CD14-positive monocyte (primary cell): Measurements from ENCODE around the gene TTPAL. TPM values are rescaled to one million over a fixed set of nuclear protein-coding genes. Genes with fewer than 3 reads are reported as not detected.

Source experiments
- DNase-seq, 3 donors: peaks; one replicate each; pipeline ENCODE4 v3.0.0-alpha.2; 2011 to 2022
- H2AFZ ChIP-seq: 2 replicates; pipeline ENCODE4 v1.6.0; 2012; ENCODE audit warnings: mild to moderate bottlenecking, low read depth, low read length, inconsistent platforms; ENCODE audit not compliant: insufficient read depth, poor library complexity, severe bottlenecking
- H3K27ac ChIP-seq, 2 donors: 1 replicate in 1 of 2; 2 replicates in 1 of 2; pipeline ENCODE4 v1.5.1; 2012 to 2013; ENCODE audit warnings: low read length in 2 of 2, control low read depth in 1 of 2, inconsistent platforms in 1 of 2, low read depth in 1 of 2, mild to moderate bottlenecking in 1 of 2
- H3K27me3 ChIP-seq, 2 donors: one replicate each; pipeline versions ENCODE4 v1.6.0 to v1.6.1; 2011 to 2013; ENCODE audit warnings: low read length in 2 of 2; ENCODE audit not compliant: control insufficient read depth in 2 of 2, insufficient read depth in 2 of 2
- H3K36me3 ChIP-seq, 2 donors: replicated peaks in 1 of 2; 1 replicate in 1 of 2; 2 replicates in 1 of 2; pipeline versions ENCODE4 v1.5.1 to v1.6.1; 2012 to 2013; ENCODE audit warnings: low read length in 2 of 2, control low read depth in 1 of 2, inconsistent platforms in 1 of 2, mild to moderate bottlenecking in 1 of 2; ENCODE audit not compliant: insufficient read depth in 2 of 2, control insufficient read depth in 1 of 2
- H3K4me1 ChIP-seq, 2 donors: 1 replicate in 1 of 2; 2 replicates in 1 of 2; pipeline versions ENCODE4 v1.5.1 to v1.6.1; 2012 to 2013; ENCODE audit warnings: low read length in 2 of 2, control low read depth in 1 of 2, inconsistent platforms in 1 of 2, mild to moderate bottlenecking in 1 of 2, moderate library complexity in 1 of 2; ENCODE audit not compliant: insufficient read depth in 2 of 2, control insufficient read depth in 1 of 2
- H3K4me2 ChIP-seq: replicated peaks from 2 replicates; pipeline ENCODE3; 2012; ENCODE audit warnings: low read length, moderate library complexity, mild to moderate bottlenecking; ENCODE audit not compliant: poor library complexity, severe bottlenecking; ENCODE audit errors: extremely low read depth
- H3K4me3 ChIP-seq, 3 experiments: fragments of 200-600 bp in 1 of 3; sonication (generic) in 1 of 3; replicated peaks in 1 of 3; 1 replicate in 2 of 3; 2 replicates in 1 of 3; pipeline ENCODE4 v1.5.1; 2011 to 2013; ENCODE audit warnings: low read length in 3 of 3, mild to moderate bottlenecking in 3 of 3, control low read depth in 2 of 3, low read depth in 2 of 3, inconsistent platforms in 1 of 3, moderate library complexity in 1 of 3
- H3K79me2 ChIP-seq: 2 replicates; pipeline ENCODE4 v1.6.0; 2012; ENCODE audit warnings: mild to moderate bottlenecking, control low read depth, inconsistent platforms, low read length, moderate library complexity; ENCODE audit not compliant: insufficient read depth
- H3K9ac ChIP-seq: 2 replicates; pipeline ENCODE4 v1.6.0; 2017; ENCODE audit warnings: low read length, mild to moderate bottlenecking; ENCODE audit not compliant: insufficient read depth, poor library complexity, severe bottlenecking
- H3K9me3 ChIP-seq, 2 donors: replicated peaks in 1 of 2; 1 replicate in 1 of 2; 2 replicates in 1 of 2; pipeline versions ENCODE4 v1.5.1 to v1.6.1; 2012 to 2013; ENCODE audit warnings: low read length in 2 of 2, control low read depth in 1 of 2; ENCODE audit not compliant: control insufficient read depth in 1 of 2, insufficient read depth in 1 of 2
- H4K20me1 ChIP-seq: 2 replicates; pipeline ENCODE4 v1.6.0; 2012; ENCODE audit warnings: mild to moderate bottlenecking, low read length, control low read depth, moderate library complexity; ENCODE audit not compliant: insufficient read depth
- H3K27ac Mint-ChIP-seq, 7 donors: one replicate each; pipeline ENCODE4 v1.8.0; 2020; ENCODE audit warnings: mild to moderate bottlenecking in 7 of 7, mixed read lengths in 7 of 7, moderate library complexity in 6 of 7, inconsistent platforms in 2 of 7
- H3K27me3 Mint-ChIP-seq, 3 donors: one replicate each; pipeline ENCODE4 v1.8.0; 2021 to 2022; ENCODE audit warnings: low read depth in 3 of 3, mild to moderate bottlenecking in 3 of 3, mixed read lengths in 3 of 3, moderate library complexity in 3 of 3, inconsistent platforms in 1 of 3
- H3K36me3 Mint-ChIP-seq, 2 donors: one replicate each; pipeline ENCODE4 v1.8.0; 2020; ENCODE audit warnings: mixed read lengths in 2 of 2, inconsistent platforms in 1 of 2, mild to moderate bottlenecking in 1 of 2
- H3K4me1 Mint-ChIP-seq: one replicate; pipeline ENCODE4 v1.8.0; 2020; ENCODE audit warnings: mild to moderate bottlenecking, mixed read lengths
- H3K4me3 Mint-ChIP-seq, 2 donors: one replicate each; pipeline ENCODE4 v1.8.0; 2020; ENCODE audit warnings: mild to moderate bottlenecking in 2 of 2, mixed read lengths in 2 of 2, moderate library complexity in 1 of 2
- H3K9me3 Mint-ChIP-seq, 7 donors: one replicate each; pipeline ENCODE4 v1.8.0; 2020 to 2022; ENCODE audit warnings: mixed read lengths in 7 of 7, mild to moderate bottlenecking in 6 of 7, moderate library complexity in 6 of 7, inconsistent platforms in 2 of 7
- WGBS: methylation state at CpG from one replicate; pipeline ENCODE4 v1.1.5; 2013; ENCODE audit warnings: missing lambda C conversion rate; ENCODE audit not compliant: insufficient coverage; 5-methylcytosine and 5-hydroxymethylcytosine counted together
- intact Hi-C, 2 donors: fragments of 100-400 bp; cut with micrococcal nuclease; formaldehyde crosslinking; loops; one replicate each; pipeline versions ENCODE4 v1.15.0 to v1.15.1; 2023
- polyA plus RNA-seq, 3 donors: library from polyadenylated mRNA; depleted of rRNA in 1 of 3; unstranded in 2 of 3; stranded (reverse) in 1 of 3; fragments of 300-500 nt in 2 of 3; fragments of >200 nt in 1 of 3; fragmentation: Illumina TruSeq in 2 of 3; gene quantifications; 1 replicate in 2 of 3; 2 replicates in 1 of 3; pipeline ENCODE4 v1.2.3, GENCODE V29; 2012 to 2021
- TF ChIP-seq, protein P1 (sequence below): fragments of 200-600 bp; IDR thresholded peaks from one replicate; pipeline ENCODE4 v1.8.0; 2022; ENCODE audit warnings: antibody characterized with exemption, mild to moderate bottlenecking

TTPAL gene
- polyA plus RNA-seq, 3 donors = 1.5 to 4.9 (median 3.0) TPM

GRCh38 chr20:44448753-44449546 is 26.7 kb upstream of the TTPAL start:
- Mint-ChIP-seq H3K4me3 (no peak overlapping the region), H3K4me1 (no peaks in the 10 kb centered on the region), H3K9me3 (peaks cover 0 to 2% (median 0%) of the 10 kb centered on the region in 7 donors), H3K27me3 (peaks cover 7 to 9% (median 7%) of the 10 kb centered on the region in 3 donors), H3K36me3 (no peaks in the 10 kb centered on the region), H3K27ac (peak overlapping the region in 1 of 7 donors; percentile 58)
- Histone ChIP-seq H3K4me3 (no peak overlapping the region), H3K4me1 (no peaks in the 10 kb centered on the region), H3K36me3 (no peaks in the 10 kb centered on the region), H3K27me3 (no peaks in the 10 kb centered on the region), H3K9me3 (no peaks in the 10 kb centered on the region), H2AFZ (no peak overlapping the region), H3K9ac (no peak overlapping the region), H3K4me2 (no peak overlapping the region), H3K27ac (no peak overlapping the region), H4K20me1 (no peaks in the 10 kb centered on the region), H3K79me2 (no peaks in the 10 kb centered on the region)
- 70% methylated on average over 7 of the region's 9 CpGs for WGBS
- DNase-seq = peak in 2 of 3 donors; percentile 11 to 19
- intact Hi-C loops = no loop called here
- TF ChIP-seq, protein P1, sequence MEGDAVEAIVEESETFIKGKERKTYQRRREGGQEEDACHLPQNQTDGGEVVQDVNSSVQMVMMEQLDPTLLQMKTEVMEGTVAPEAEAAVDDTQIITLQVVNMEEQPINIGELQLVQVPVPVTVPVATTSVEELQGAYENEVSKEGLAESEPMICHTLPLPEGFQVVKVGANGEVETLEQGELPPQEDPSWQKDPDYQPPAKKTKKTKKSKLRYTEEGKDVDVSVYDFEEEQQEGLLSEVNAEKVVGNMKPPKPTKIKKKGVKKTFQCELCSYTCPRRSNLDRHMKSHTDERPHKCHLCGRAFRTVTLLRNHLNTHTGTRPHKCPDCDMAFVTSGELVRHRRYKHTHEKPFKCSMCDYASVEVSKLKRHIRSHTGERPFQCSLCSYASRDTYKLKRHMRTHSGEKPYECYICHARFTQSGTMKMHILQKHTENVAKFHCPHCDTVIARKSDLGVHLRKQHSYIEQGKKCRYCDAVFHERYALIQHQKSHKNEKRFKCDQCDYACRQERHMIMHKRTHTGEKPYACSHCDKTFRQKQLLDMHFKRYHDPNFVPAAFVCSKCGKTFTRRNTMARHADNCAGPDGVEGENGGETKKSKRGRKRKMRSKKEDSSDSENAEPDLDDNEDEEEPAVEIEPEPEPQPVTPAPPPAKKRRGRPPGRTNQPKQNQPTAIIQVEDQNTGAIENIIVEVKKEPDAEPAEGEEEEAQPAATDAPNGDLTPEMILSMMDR = peak; percentile 44

DNA sequence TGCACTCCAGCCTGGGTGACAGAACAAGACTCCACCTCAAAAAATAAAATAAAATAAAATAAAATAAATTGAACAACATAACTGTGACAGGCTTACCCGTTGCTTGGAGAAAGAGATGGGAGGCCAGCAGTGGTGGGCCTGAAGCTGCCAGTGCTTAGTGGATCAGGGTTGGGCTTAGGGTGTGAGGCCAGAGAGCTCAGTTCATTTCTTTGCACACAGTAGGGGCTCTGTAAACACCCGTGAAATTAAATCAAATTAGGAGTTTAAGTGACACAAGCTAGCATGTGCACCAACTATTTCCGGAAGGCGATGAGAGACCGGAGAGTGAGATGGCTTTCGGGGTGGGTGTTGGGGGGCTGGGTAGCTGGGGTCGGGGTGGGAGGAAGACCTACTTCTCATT is 25.8 kb upstream of the TTPAL start:
- Histone ChIP-seq H2AFZ (no peak overlapping the region), H3K9me3 (no peaks in the 10 kb centered on the region), H3K4me3 (no peak overlapping the region), H4K20me1 (no peaks in the 10 kb centered on the region), H3K27me3 (no peaks in the 10 kb centered on the region), H3K36me3 (no peaks in the 10 kb centered on the region), H3K79me2 (no peaks in the 10 kb centered on the region), H3K9ac (no peak overlapping the region), H3K27ac (no peak overlapping the region), H3K4me1 (peaks cover under 1% of the 10 kb centered on the region in 2 donors), H3K4me2 (no peak overlapping the region)
- peaks cover 0 to 2% (median 0%) of the 10 kb centered on the region in 7 donors for H3K9me3 Mint-ChIP-seq
- no peak overlapping the region for H3K4me3 Mint-ChIP-seq
- intact Hi-C loops = no loop called here
- no peak for DNase-seq
- no peaks in the 10 kb centered on the region for H3K36me3 Mint-ChIP-seq
- peaks cover 1% of the 10 kb centered on the region for H3K4me1 Mint-ChIP-seq
- TF ChIP-seq, protein P1 = no peak
- H3K27ac Mint-ChIP-seq = no peak overlapping the region
- H3K27me3 Mint-ChIP-seq = peaks cover 7 to 8% (median 7%) of the 10 kb centered on the region in 3 donors
- 86% methylated on average over 1 of the region's 7 CpGs for WGBS
